H1 (cell line): Measurements from ENCODE around the gene EXT2. TPM values are rescaled to one million over a fixed set of nuclear protein-coding genes. Genes with fewer than 3 reads are reported as not detected.

Experiments
- CTCF ChIA-PET: fragments of 300-600 bp; sonication (Branson Sonifier 250); formaldehyde crosslinking; loops from one replicate; lab custom pipeline; 2021; ENCODE audit not compliant: partially characterized antibody; lab: Charles Lee
- POLR2A ChIA-PET: fragments of 300-600 bp; sonication (Branson Sonifier 250); formaldehyde crosslinking; loops from one replicate; lab custom pipeline; 2021; ENCODE audit warnings: inconsistent platforms; ENCODE audit not compliant: partially characterized antibody; lab: Charles Lee
- DNase-seq, 2 experiments: peaks; one replicate each; pipeline versions ENCODE4 v3.0.0 to v3.0.0-alpha.2; 2010 to 2022; ENCODE audit warnings: low spot score in 2 of 2, low read depth in 1 of 2, mixed read lengths in 1 of 2
- FAIRE-seq: peaks from 2 replicates; lab custom pipeline; 2011; peaks lifted over from hg19 to GRCh38; lab: Jason Lieb, UNC
- H2AFZ ChIP-seq: 2 replicates; pipeline ENCODE4 v1.8.1; 2012; ENCODE audit warnings: low read length, inconsistent platforms
- H2AK5ac ChIP-seq: 2 replicates; pipeline ENCODE4 v1.6.1; 2013; ENCODE audit warnings: low read depth, low read length
- H2BK120ac ChIP-seq: replicated peaks from 2 replicates; pipeline ENCODE3; 2013; ENCODE audit warnings: low read depth, low read length, inconsistent platforms
- H2BK12ac ChIP-seq: 2 replicates; pipeline ENCODE4 v1.6.1; 2013; ENCODE audit warnings: low read depth, low read length
- H2BK15ac ChIP-seq: 2 replicates; pipeline ENCODE4 v1.6.1; 2013; ENCODE audit warnings: low read length
- H2BK20ac ChIP-seq: 2 replicates; pipeline ENCODE4 v1.6.1; 2013; ENCODE audit warnings: low read length
- H2BK5ac ChIP-seq: 2 replicates; pipeline ENCODE4 v1.6.1; 2013; ENCODE audit warnings: low read depth, low read length
- H3K14ac ChIP-seq: 2 replicates; pipeline ENCODE4 v1.6.1; 2013; ENCODE audit warnings: inconsistent platforms; ENCODE audit not compliant: insufficient read length
- H3K18ac ChIP-seq: 2 replicates; pipeline ENCODE4 v1.6.1; 2013; ENCODE audit warnings: low read length; ENCODE audit errors: extremely low read depth
- H3K23ac ChIP-seq: 2 replicates; pipeline ENCODE4 v1.6.1; 2013; ENCODE audit warnings: inconsistent platforms; ENCODE audit not compliant: insufficient read length
- H3K23me2 ChIP-seq: 2 replicates; pipeline ENCODE4 v1.6.1; 2013; ENCODE audit warnings: low read depth, low read length
- H3K27ac ChIP-seq: 2 replicates; pipeline ENCODE4 v1.6.1; 2011; ENCODE audit warnings: low read depth, low read length, inconsistent platforms
- H3K27me3 ChIP-seq, 4 experiments: replicated peaks in 1 of 4; 1 replicate in 1 of 4; 2 replicates in 3 of 4; pipeline versions ENCODE4 v1.6.1 to v1.8.1; 2011 to 2013; ENCODE audit warnings: low read length in 3 of 4, mild to moderate bottlenecking in 3 of 4, inconsistent platforms in 2 of 4, mixed read lengths in 2 of 4, moderate library complexity in 1 of 4; ENCODE audit not compliant: control insufficient read depth in 3 of 4, insufficient read depth in 3 of 4; ENCODE audit errors: extremely low read depth in 1 of 4
- H3K36me3 ChIP-seq, 4 experiments: 2 replicates each; pipeline versions ENCODE4 v1.6.1 to v1.8.1; 2011 to 2013; ENCODE audit warnings: mild to moderate bottlenecking in 4 of 4, low read length in 3 of 4, moderate library complexity in 2 of 4, control low read depth in 1 of 4, inconsistent platforms in 1 of 4; ENCODE audit not compliant: insufficient read depth in 4 of 4, control insufficient read depth in 2 of 4
- H3K4ac ChIP-seq: replicated peaks from 2 replicates; pipeline ENCODE3; 2013; ENCODE audit warnings: low read length, low read depth, mixed read lengths, inconsistent platforms; ENCODE audit not compliant: insufficient read length
- H3K4me1 ChIP-seq, 4 experiments: replicated peaks in 1 of 4; 1 replicate in 1 of 4; 2 replicates in 3 of 4; pipeline versions ENCODE4 v1.6.1 to v1.8.1; 2011 to 2013; ENCODE audit warnings: low read length in 3 of 4, inconsistent platforms in 2 of 4, mixed read lengths in 1 of 4; ENCODE audit not compliant: insufficient read depth in 4 of 4, control insufficient read depth in 3 of 4
- H3K4me2 ChIP-seq, 2 experiments: 2 replicates each; pipeline versions ENCODE4 v1.6.1 to v1.8.1; 2011 to 2013; ENCODE audit warnings: low read depth in 2 of 2, low read length in 2 of 2, control low read depth in 1 of 2, inconsistent platforms in 1 of 2, mild to moderate bottlenecking in 1 of 2; ENCODE audit not compliant: insufficient read depth in 1 of 2
- H3K4me3 ChIP-seq, 4 experiments: fragments of 200-600, 300-600 bp in 1 of 4; sonication (generic), shearing (Covaris generic), sonication (Bioruptor Twin) in 1 of 4; 2 replicates each; pipeline versions ENCODE4 v1.5.1 to v1.8.1; 2011 to 2016; ENCODE audit warnings: low read length in 4 of 4, low read depth in 3 of 4, control low read depth in 2 of 4, inconsistent platforms in 2 of 4, mild to moderate bottlenecking in 2 of 4, mixed read lengths in 1 of 4, moderate library complexity in 1 of 4; ENCODE audit not compliant: insufficient read depth in 2 of 4; ENCODE audit errors: extremely low read depth in 1 of 4
- H3K56ac ChIP-seq: replicated peaks from 2 replicates; pipeline ENCODE3; 2013; ENCODE audit warnings: low read depth, mild to moderate bottlenecking, mixed read lengths, low read length, inconsistent platforms; ENCODE audit not compliant: insufficient read length
- H3K79me1 ChIP-seq: 2 replicates; pipeline ENCODE4 v1.6.1; 2013; ENCODE audit warnings: low read depth, low read length, control low read depth
- H3K79me2 ChIP-seq, 2 experiments: 2 replicates each; pipeline versions ENCODE4 v1.6.1 to v1.8.1; 2012 to 2013; ENCODE audit warnings: low read length in 2 of 2, mild to moderate bottlenecking in 2 of 2, inconsistent platforms in 1 of 2; ENCODE audit not compliant: insufficient read depth in 2 of 2, control insufficient read depth in 1 of 2
- H3K9ac ChIP-seq, 4 experiments: replicated peaks in 1 of 4; 1 replicate in 1 of 4; 2 replicates in 3 of 4; pipeline versions ENCODE4 v1.6.1 to v1.8.1; 2011 to 2013; ENCODE audit warnings: low read depth in 3 of 4, low read length in 3 of 4, control low read depth in 2 of 4, mild to moderate bottlenecking in 2 of 4, moderate library complexity in 2 of 4, inconsistent platforms in 1 of 4; ENCODE audit errors: extremely low read depth in 1 of 4
- H3K9me3 ChIP-seq, 2 experiments: 2 replicates each; pipeline versions ENCODE4 v1.6.1 to v1.8.1; 2012 to 2013; ENCODE audit warnings: mild to moderate bottlenecking in 2 of 2, moderate library complexity in 2 of 2, control low read depth in 1 of 2, inconsistent platforms in 1 of 2, low read depth in 1 of 2, low read length in 1 of 2, mixed read lengths in 1 of 2; ENCODE audit not compliant: insufficient read depth in 2 of 2
- H4K20me1 ChIP-seq, 2 experiments: replicated peaks in 1 of 2; 2 replicates each; pipeline versions ENCODE3 to v1.8.1; 2011 to 2013; ENCODE audit warnings: inconsistent platforms in 2 of 2, low read length in 2 of 2, mild to moderate bottlenecking in 1 of 2; ENCODE audit not compliant: insufficient read depth in 2 of 2, control insufficient read depth in 1 of 2
- H4K5ac ChIP-seq: 2 replicates; pipeline ENCODE4 v1.6.1; 2013; ENCODE audit warnings: low read length, low read depth, mixed read lengths, inconsistent platforms; ENCODE audit not compliant: insufficient read length
- H4K8ac ChIP-seq: 2 replicates; pipeline ENCODE4 v1.8.0; 2013; ENCODE audit warnings: mild to moderate bottlenecking, moderate library complexity, low read length, inconsistent platforms; ENCODE audit not compliant: insufficient read depth; ENCODE audit errors: extremely low read depth
- H4K91ac ChIP-seq: replicated peaks from 2 replicates; pipeline ENCODE3; 2013; ENCODE audit warnings: low read length, mixed read lengths, inconsistent platforms; ENCODE audit not compliant: insufficient read length
- CBX5 ChIP-seq: fragments of 300-800, 300-1000 bp; sonication (generic); IDR thresholded peaks from 2 replicates; pipeline ENCODE4 v1.7.1; 2016; ENCODE audit warnings: antibody characterized with exemption, low read length, low read depth
- EP300 ChIP-seq, 2 experiments: IDR thresholded peaks; 1 replicate in 1 of 2; 2 replicates in 1 of 2; pipeline ENCODE4 v1.6.1; 2011 to 2012; ENCODE audit warnings: low read depth in 2 of 2, low read length in 2 of 2, mild to moderate bottlenecking in 2 of 2, borderline replicate concordance in 1 of 2, inconsistent platforms in 1 of 2, moderate library complexity in 1 of 2
- FOSL1 ChIP-seq: IDR thresholded peaks from 2 replicates; pipeline ENCODE4 v1.6.1; 2011; ENCODE audit warnings: mild to moderate bottlenecking, low read depth, low read length, moderate library complexity; ENCODE audit not compliant: insufficient read depth
- HDAC6 ChIP-seq: IDR thresholded peaks from one replicate; pipeline ENCODE4 v1.7.1; 2012; ENCODE audit warnings: low read depth, mild to moderate bottlenecking, inconsistent platforms, low read length, moderate library complexity
- JUN ChIP-seq: IDR thresholded peaks from 2 replicates; pipeline ENCODE4 v1.6.1; 2011; ENCODE audit warnings: low read depth, mild to moderate bottlenecking, improper control_type of control experiment, low read length
- KDM5A ChIP-seq: fragments of 200-600 bp; IDR thresholded peaks from 2 replicates; pipeline ENCODE4 v1.7.1; 2012; ENCODE audit warnings: mild to moderate bottlenecking, low read length, inconsistent platforms, mixed read lengths
- SIN3A ChIP-seq, 2 experiments: IDR thresholded peaks in 1 of 2; conservative IDR thresholded peaks in 1 of 2; 2 replicates each; pipeline ENCODE4 v1.6.1; 2011 to 2012; ENCODE audit warnings: low read length in 2 of 2, improper control_type of control experiment in 1 of 2, low read depth in 1 of 2, mild to moderate bottlenecking in 1 of 2
- TBP ChIP-seq: IDR thresholded peaks from 2 replicates; pipeline ENCODE4 v1.6.1; 2011; ENCODE audit warnings: low read depth, low read length, improper control_type of control experiment
- TCF12 ChIP-seq: IDR thresholded peaks from 2 replicates; pipeline ENCODE4 v1.6.1; 2011; ENCODE audit warnings: low read depth, mild to moderate bottlenecking, low read length
- WGBS, 2 experiments: shearing (Covaris generic) in 1 of 2; methylation state at CpG; one replicate each; pipeline versions ENCODE4 v1.1.6 to v1.1.7; 2013 to 2015; ENCODE audit warnings: low lambda C conversion rate in 2 of 2, mixed read lengths in 2 of 2, inconsistent platforms in 1 of 2, low coverage in 1 of 2, missing lambda C conversion rate in 1 of 2; ENCODE audit not compliant: insufficient replicate concordance in 2 of 2, insufficient coverage in 1 of 2, insufficient read length in 1 of 2; ENCODE audit errors: extremely low coverage in 1 of 2, missing lambda C conversion rate in 1 of 2; 5-methylcytosine and 5-hydroxymethylcytosine counted together
- polyA plus RNA-seq, 7 experiments: library from polyadenylated mRNA; depleted of rRNA in 3 of 7; stranded (reverse) in 5 of 7; unstranded in 2 of 7; fragments of >200 nt in 5 of 7; fragments of 200-250 nt in 2 of 7; gene quantifications; 1 replicate in 5 of 7; 2 replicates in 1 of 7; 4 replicates in 1 of 7; pipeline versions ENCODE4 v1.2.1 to v1.2.3, GENCODE V29; 2011 to 2013; ENCODE audit warnings: missing spikeins in 2 of 7, mixed read lengths in 2 of 7
- total RNA-seq: library from RNA; stranded (reverse); fragmentation: NEBNext Ultra II Directional; extraction: Animal tissue kit (Norgen Biotek cat#: 25700); gene quantifications from 2 replicates; pipeline ENCODE4 v1.2.1, GENCODE V29; 2021

The EXT2 gene
- total and polyA plus RNA-seq, 2 of the 8 experiments (the other 6 are each of a cell fraction or from before 2014, with no cell fraction given) = 29.8 to 42.8 TPM

DNA sequence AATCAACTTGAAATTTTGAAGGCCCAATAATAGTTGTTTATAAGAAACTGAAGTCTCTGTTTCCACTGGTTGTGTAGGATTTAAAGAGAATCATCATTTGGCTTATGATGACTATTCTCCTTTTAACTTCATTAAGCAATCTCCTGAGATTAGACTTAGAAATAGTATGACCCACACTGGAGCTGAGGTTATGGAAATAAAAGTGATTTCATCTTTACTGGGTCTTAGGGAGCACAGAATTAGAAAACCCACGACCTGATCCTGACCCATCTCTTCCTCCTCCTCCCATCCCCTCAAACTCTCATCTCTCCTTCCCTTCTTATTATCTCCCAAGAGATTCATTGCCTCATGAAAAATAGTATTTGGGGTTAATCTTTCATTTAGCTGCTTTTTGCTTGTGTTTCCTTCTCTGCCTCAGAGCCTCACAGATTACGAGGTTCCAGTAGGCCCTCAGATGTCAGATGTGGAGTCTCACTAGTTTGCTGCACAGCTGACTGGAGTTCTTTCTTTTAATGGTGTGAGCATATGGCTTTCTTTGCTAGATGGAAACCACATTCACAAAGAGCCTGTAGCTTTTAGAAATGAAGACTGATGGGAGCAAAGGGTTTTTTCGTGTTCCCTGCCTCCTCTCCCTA, 129.5 kb downstream of the EXT2 start:
- H3K79me1 ChIP-seq = no peaks in the 10 kb centered on the region; the same call in 1 of the 2 replicates
- H2BK15ac ChIP-seq = no peak overlapping the region
- H3K14ac ChIP-seq = no peak overlapping the region
- no peak overlapping the region for H2BK5ac ChIP-seq
- no peak overlapping the region for H3K4me2 ChIP-seq
- no peak overlapping the region for H3K4ac ChIP-seq
- TF ChIP-seq TBP (no peak), SIN3A (conservative IDR thresholded peaks at IDR 0.05 in 1 of 2, IDR thresholded peaks at IDR 0.05 in 1 of 2; ENCODE audit: low read depth in 1 of 2, low read length in 2 of 2) (no peak), JUN (no peak), TCF12 (no peak), FOSL1 (no peak), CBX5 (no peak), KDM5A (no peak), HDAC6 (no peak), EP300 (IDR thresholded peaks at IDR 0.05; ENCODE audit: borderline replicate concordance in 1 of 2, low read depth in 2 of 2, low read length in 2 of 2) (no peak)
- H2AFZ ChIP-seq = no peak overlapping the region
- no peak overlapping the region for H2BK12ac ChIP-seq
- DNase-seq = no peak
- peaks cover 0 to 4% (median 0%) of the 10 kb centered on the region in 4 experiments; a peak in 1 of 7 replicates for H3K4me1 ChIP-seq
- no peak overlapping the region for H3K56ac ChIP-seq
- H4K8ac ChIP-seq = no peak overlapping the region
- no peaks in the 10 kb centered on the region for H3K27me3 ChIP-seq
- H4K5ac ChIP-seq = no peak overlapping the region
- no peak overlapping the region for H3K23ac ChIP-seq
- no peak overlapping the region for H2AK5ac ChIP-seq
- H2BK120ac ChIP-seq = no peak overlapping the region
- H3K36me3 ChIP-seq = no peaks in the 10 kb centered on the region
- H3K9me3 ChIP-seq = no peaks in the 10 kb centered on the region
- no peaks in the 10 kb centered on the region for H3K23me2 ChIP-seq
- no peak overlapping the region for H3K27ac ChIP-seq
- H4K20me1 ChIP-seq = no peaks in the 10 kb centered on the region
- H3K4me3 ChIP-seq = no peak overlapping the region
- no peak overlapping the region for H4K91ac ChIP-seq
- ChIA-PET POLR2A (no interaction called here), CTCF (interaction anchor here (1.3 kb wide), 1 partner anchor 35 kb away, joined by 3 read pairs; no protein-coding TSS in a partner anchor)
- FAIRE-seq = no peak
- H3K9ac ChIP-seq = no peak overlapping the region
- 87% methylated on average over 3 of the region's 3 CpGs; no CpG with 5 or more reads in 1 of the 2 experiments for WGBS, 2 experiments
- H2BK20ac ChIP-seq = no peak overlapping the region
- H3K79me2 ChIP-seq = no peaks in the 10 kb centered on the region
- H3K18ac ChIP-seq = no peak overlapping the region
